ENCODE measurements around the gene MEX3D.

Gene MEX3D

GRCh38 chr19:1518471-1518870 lies 49.7 kb downstream of the MEX3D start:
- no peak for DNase-seq (ENCODE audit: low spot score)

GRCh38 chr19:1516395-1516753 lies 51.8 kb downstream of the MEX3D start:
- no peak for DNase-seq (ENCODE audit: low spot score)

GRCh38 chr19:1514986-1515721 lies 53.0 kb downstream of the MEX3D start:
- no peak for DNase-seq (ENCODE audit: low spot score)

- DNase-seq (ENCODE audit: low spot score) = no peak
Measured at GRCh38 chr19:1514295-1514661, 53.8 kb downstream of the MEX3D start.

GRCh38 chr19:1513499-1514294 lies 54.4 kb downstream of the MEX3D start:
- peak; percentile 75 for DNase-seq (ENCODE audit: low spot score)

- peak; percentile 79 for DNase-seq (ENCODE audit: low spot score)
Measured at GRCh38 chr19:1512671-1513498, 55.2 kb downstream of the MEX3D start, which contains the start of gene ADAMTSL5. Gene ADAMTSL5 (minus strand): TSS chr19:1513019. CDS start chr19:1510943, 2,076 bp downstream.

GRCh38 chr19:1511318-1512317 lies 56.5 kb downstream of the MEX3D start:
- DNase-seq (ENCODE audit: low spot score) = no peak

- no peak for DNase-seq (ENCODE audit: low spot score)
Measured at GRCh38 chr19:1510807-1511206, 57.3 kb downstream of the MEX3D start.

GRCh38 chr19:1510442-1510806 lies 57.7 kb downstream of the MEX3D start:
- DNase-seq (ENCODE audit: low spot score) = no peak

- no peak for DNase-seq (ENCODE audit: low spot score)
Measured at GRCh38 chr19:1509602-1510441, 58.3 kb downstream of the MEX3D start.

- no peak for DNase-seq (ENCODE audit: low spot score)
Measured at GRCh38 chr19:1508507-1508856, 59.6 kb downstream of the MEX3D start.

GRCh38 chr19:1507763-1508506 lies 60.2 kb downstream of the MEX3D start:
- peak; percentile 98 for DNase-seq (ENCODE audit: low spot score)

GRCh38 chr19:1507192-1507660 lies 60.9 kb downstream of the MEX3D start:
- DNase-seq (ENCODE audit: low spot score) = no peak

- DNase-seq (ENCODE audit: low spot score) = no peak
Measured at GRCh38 chr19:1505991-1506881, 61.9 kb downstream of the MEX3D start.

- no peak for DNase-seq (ENCODE audit: low spot score)
Measured at GRCh38 chr19:1505012-1505411, 63.1 kb downstream of the MEX3D start.
